ENCODE data around the gene MSH5.
"Not testable (repeated sequence)": the region's sequence is repeated elsewhere in the genome, so short reads cannot be mapped to it uniquely, and the experiment has no call there.

The MSH5 gene

GRCh38 chr6:31806470-31807272 is 66.9 kb downstream of the MSH5 start, which contains the start of gene LSM2:
Gene LSM2, minus strand, starts transcription at chr6:31806966. Its CDS starts 209 bp downstream, at chr6:31806757.
- DNase-seq: peak; percentile 98

GRCh38 chr6:31808599-31808998 is 68.8 kb downstream of the MSH5 start:
- not testable (repeated sequence) for DNase-seq

GRCh38 chr6:31811645-31812044 is 71.8 kb downstream of the MSH5 start:
- no peak for DNase-seq

Measured in AML-193 (cell line).